LNCaP clone FGC (cell line): ENCODE results near the gene OR1I1.

Experiments used
- DNase-seq: peaks from one replicate; pipeline ENCODE4 v3.0.0-alpha.2; 2011; ENCODE audit warnings: low read depth
- H3K4me3 ChIP-seq: 2 replicates; pipeline ENCODE4 v1.5.1; 2011; ENCODE audit warnings: mild to moderate bottlenecking, low read depth, low read length, control low read depth
- TF ChIP-seq, protein P1 (sequence below): IDR thresholded peaks from 2 replicates; pipeline ENCODE4 v1.5.1; 2012; ENCODE audit warnings: mild to moderate bottlenecking; ENCODE audit not compliant: control insufficient read depth, insufficient read depth; ENCODE audit errors: extremely low read depth

OR1I1 gene

DNA sequence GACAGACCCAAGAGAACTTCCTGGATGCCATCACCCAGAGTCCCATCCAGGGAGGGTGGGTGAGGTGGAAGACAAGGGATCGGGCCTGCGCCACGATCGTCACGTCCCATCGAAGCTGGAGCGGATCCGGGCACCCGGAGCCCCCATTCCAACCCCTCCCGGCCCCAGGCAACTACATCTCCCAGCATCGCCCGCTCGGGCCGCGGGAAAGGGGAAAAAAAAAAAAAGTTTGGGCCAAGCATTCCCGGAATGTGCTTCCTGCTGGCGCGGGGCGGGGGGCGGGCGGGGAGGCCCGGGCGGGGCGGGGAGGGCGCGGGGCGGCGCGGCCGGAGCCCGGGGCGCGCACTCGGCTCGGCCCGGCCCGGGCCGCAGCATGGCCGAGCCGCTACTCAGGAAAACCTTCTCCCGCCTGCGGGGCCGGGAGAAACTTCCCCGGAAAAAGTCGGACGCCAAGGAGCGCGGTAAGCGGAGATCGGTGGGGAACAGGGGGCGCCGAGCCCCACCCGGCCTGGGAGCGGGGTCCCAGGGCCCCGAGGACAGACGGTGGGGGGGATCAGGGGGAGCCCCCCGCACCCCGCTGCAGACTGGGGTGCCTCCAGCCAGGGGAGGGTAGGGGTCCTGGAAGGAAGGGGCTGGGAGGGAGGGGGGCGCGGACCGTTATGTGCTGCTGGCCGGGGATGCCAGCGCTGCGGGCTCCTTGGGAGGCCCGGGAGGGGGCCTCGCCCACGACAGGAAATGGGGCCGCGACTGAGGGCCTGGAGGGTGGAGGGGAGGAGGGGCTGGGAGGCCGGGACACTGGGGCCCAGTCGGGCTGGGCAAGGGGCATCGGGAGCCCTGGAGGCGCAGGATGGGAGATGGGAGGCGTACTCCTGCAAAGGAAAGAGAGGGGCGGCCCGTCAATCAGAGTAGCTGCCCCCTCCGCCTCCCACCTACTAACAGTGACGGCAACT is 25.3 kb downstream of the OR1I1 start, which contains the start of gene SYDE1:
Gene SYDE1 (plus strand): TSS at position 341 of the 950 bp plus-strand sequence. CDS start 33 bp downstream, at position 374.
- TF ChIP-seq, protein P1, sequence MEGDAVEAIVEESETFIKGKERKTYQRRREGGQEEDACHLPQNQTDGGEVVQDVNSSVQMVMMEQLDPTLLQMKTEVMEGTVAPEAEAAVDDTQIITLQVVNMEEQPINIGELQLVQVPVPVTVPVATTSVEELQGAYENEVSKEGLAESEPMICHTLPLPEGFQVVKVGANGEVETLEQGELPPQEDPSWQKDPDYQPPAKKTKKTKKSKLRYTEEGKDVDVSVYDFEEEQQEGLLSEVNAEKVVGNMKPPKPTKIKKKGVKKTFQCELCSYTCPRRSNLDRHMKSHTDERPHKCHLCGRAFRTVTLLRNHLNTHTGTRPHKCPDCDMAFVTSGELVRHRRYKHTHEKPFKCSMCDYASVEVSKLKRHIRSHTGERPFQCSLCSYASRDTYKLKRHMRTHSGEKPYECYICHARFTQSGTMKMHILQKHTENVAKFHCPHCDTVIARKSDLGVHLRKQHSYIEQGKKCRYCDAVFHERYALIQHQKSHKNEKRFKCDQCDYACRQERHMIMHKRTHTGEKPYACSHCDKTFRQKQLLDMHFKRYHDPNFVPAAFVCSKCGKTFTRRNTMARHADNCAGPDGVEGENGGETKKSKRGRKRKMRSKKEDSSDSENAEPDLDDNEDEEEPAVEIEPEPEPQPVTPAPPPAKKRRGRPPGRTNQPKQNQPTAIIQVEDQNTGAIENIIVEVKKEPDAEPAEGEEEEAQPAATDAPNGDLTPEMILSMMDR, result no peak
- peak within 1 kb of the TSS; percentile 37 for H3K4me3 ChIP-seq
- no peak for DNase-seq

DNA sequence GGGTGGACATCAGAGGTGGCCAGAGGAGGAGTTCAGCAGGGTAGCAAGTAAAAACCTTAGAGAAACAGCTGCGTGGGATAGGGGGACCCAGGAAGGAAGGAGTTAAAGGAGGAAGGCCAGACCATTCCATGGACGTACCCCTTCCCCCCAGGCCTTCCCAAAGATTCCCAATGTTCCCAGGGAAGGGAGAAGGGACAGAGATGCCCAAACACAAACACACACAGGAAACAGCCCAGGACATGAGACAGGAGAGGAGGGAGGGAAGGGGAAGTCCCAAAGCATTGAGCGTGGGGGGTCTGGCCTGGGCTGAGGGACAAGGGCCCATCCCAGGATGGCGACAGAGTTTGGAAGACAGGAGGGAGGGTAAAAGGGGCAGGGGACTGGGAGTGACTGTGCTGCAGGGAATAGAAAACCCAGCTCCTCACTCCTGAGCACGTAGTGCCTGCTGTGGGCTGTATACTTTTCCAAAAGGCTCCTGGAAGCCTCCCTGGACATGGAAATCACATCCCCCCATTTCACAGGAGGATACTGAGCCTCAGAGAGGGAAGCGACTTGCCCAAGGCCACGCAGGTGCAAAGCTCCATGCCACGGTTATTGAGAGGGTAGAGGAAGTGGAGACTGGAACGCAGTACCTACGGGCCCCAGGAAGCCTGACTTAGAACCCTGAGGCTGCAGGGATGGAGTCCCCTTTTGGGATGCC is 26.3 kb downstream of the OR1I1 start:
- H3K4me3 ChIP-seq, result no peak overlapping the region
- TF ChIP-seq, protein P1, result no peak
- no peak for DNase-seq

- H3K4me3 ChIP-seq, result no peak overlapping the region
- TF ChIP-seq, protein P1, result no peak
- DNase-seq, result no peak
Measured at GRCh38 chr19:15108845-15109767, 27.1 kb downstream of the OR1I1 start.

DNA sequence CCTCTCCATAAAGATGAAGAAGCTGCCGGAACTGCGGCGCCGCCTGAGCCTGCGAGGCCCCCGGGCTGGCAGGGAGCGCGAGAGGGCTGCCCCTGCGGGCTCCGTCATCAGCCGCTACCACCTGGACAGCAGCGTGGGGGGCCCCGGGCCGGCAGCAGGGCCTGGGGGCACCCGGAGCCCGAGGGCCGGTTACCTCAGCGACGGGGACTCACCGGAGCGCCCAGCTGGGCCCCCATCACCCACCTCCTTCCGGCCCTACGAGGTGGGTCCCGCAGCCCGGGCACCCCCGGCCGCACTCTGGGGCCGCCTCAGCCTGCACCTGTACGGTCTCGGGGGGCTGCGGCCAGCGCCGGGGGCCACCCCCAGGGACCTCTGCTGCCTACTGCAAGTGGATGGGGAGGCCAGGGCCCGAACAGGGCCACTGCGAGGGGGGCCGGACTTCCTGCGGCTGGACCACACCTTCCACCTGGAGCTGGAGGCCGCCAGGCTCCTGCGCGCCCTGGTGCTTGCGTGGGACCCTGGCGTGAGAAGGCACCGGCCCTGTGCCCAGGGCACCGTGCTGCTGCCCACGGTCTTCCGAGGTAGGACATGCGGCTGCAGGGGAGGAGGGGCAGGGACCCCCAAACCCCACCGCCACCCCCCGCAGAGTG is 27.9 kb downstream of the OR1I1 start:
- TF ChIP-seq, protein P1, result no peak
- no peak overlapping the region for H3K4me3 ChIP-seq
- DNase-seq, result no peak

- no peak overlapping the region for H3K4me3 ChIP-seq
- TF ChIP-seq, protein P1, result no peak
- DNase-seq, result no peak
Measured at GRCh38 chr19:15110418-15110815, 28.4 kb downstream of the OR1I1 start.

DNA sequence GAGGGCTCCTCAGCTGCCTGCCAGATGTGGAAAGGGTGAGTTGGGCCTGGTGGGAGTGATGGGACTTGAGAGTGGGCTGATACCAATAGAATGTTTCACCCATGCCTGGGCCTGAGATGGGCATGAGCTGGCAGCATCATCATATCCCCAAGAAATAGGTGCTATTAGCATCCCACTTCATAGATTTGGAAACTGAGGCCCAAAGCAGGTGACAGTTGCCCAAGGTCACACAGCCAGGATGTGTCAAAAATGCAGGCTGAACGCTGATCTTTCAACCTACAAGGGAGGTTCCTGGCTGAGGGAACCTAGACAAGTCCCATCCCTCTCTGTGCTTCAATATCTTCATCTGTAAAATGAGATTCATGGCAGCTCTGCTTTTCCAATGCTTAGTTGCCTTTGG is 29.7 kb downstream of the OR1I1 start:
- TF ChIP-seq, protein P1, result no peak
- DNase-seq, result no peak
- no peak overlapping the region for H3K4me3 ChIP-seq
